SK-N-SH (cell line): ENCODE results near the gene ANO6. TPM values are rescaled to one million over a fixed set of nuclear protein-coding genes. Genes with fewer than 3 reads are reported as not detected.

ENCODE experiments used
- CTCF ChIA-PET: fragments of 300-600, 350-600 bp; formaldehyde crosslinking; extraction: SDS; loops from one replicate; lab custom pipeline; 2021; lab: Yijun Ruan, JAX
- POLR2A ChIA-PET: fragments of 350-600 bp; sonication (Branson Sonifier 250); formaldehyde crosslinking; extraction: SDS; loops from one replicate; lab custom pipeline; 2020; ENCODE audit warnings: antibody characterized with exemption, inconsistent platforms; lab: Yijun Ruan, JAX
- DNase-seq: peaks from one replicate; pipeline ENCODE4 v3.0.0; 2012
- H2AFZ ChIP-seq: fragments of 200-600 bp; sonication (generic); 2 replicates; pipeline ENCODE4 v1.8.1; 2016; ENCODE audit warnings: antibody characterized with exemption, mild to moderate bottlenecking, low read depth
- H3F3A ChIP-seq: fragments of 200-600 bp; sonication (generic); replicated peaks from 2 replicates; pipeline ENCODE3; 2016; ENCODE audit warnings: antibody characterized with exemption, mild to moderate bottlenecking; ENCODE audit not compliant: insufficient read depth
- H3K27ac ChIP-seq, 2 experiments: fragments of 200-500 bp in 1 of 2; fragments of 200-600 bp in 1 of 2; sonication (Bioruptor generic) in 1 of 2; sonication (generic), shearing (Covaris generic) in 1 of 2; 2 replicates each; pipeline versions ENCODE4 v1.5.1 to v1.6.1; 2014 to 2016; ENCODE audit warnings: low read depth in 2 of 2, inconsistent platforms in 1 of 2, low read length in 1 of 2, mild to moderate bottlenecking in 1 of 2, mixed read lengths in 1 of 2
- H3K27me3 ChIP-seq: fragments of 200-600 bp; sonication (generic), shearing (Covaris generic); 2 replicates; pipeline ENCODE4 v1.6.1; 2016; ENCODE audit warnings: mixed run types; ENCODE audit not compliant: insufficient read depth
- H3K36me3 ChIP-seq, 2 experiments: fragments of 200-500 bp in 1 of 2; fragments of 200-600 bp in 1 of 2; sonication (Bioruptor generic) in 1 of 2; sonication (generic) in 1 of 2; replicated peaks in 1 of 2; 2 replicates each; pipeline versions ENCODE3 to v1.5.1; 2014 to 2016; ENCODE audit warnings: low read length in 1 of 2, mild to moderate bottlenecking in 1 of 2; ENCODE audit not compliant: insufficient read depth in 2 of 2, control insufficient read depth in 1 of 2
- H3K4me1 ChIP-seq, 2 experiments: fragments of 200-500 bp in 1 of 2; fragments of 200-600 bp in 1 of 2; sonication (Bioruptor generic) in 1 of 2; sonication (generic), shearing (Covaris generic) in 1 of 2; 2 replicates each; pipeline versions ENCODE4 v1.5.1 to v1.6.1; 2014 to 2016; ENCODE audit warnings: low read depth in 1 of 2, low read length in 1 of 2, mixed run types in 1 of 2; ENCODE audit not compliant: insufficient read depth in 2 of 2, control insufficient read depth in 1 of 2
- H3K4me2 ChIP-seq: fragments of 200-600 bp; sonication (generic), shearing (Covaris generic); 2 replicates; pipeline ENCODE4 v1.6.1; 2017; ENCODE audit warnings: mixed run types
- H3K4me3 ChIP-seq, 2 experiments: fragments of 200-500 bp in 1 of 2; fragments of 200-600 bp in 1 of 2; sonication (Bioruptor generic) in 1 of 2; sonication (generic), shearing (Covaris generic) in 1 of 2; 2 replicates each; pipeline versions ENCODE4 v1.5.1 to v1.8.1; 2014 to 2016; ENCODE audit warnings: low read depth in 2 of 2, inconsistent platforms in 1 of 2, low read length in 1 of 2, mild to moderate bottlenecking in 1 of 2, mixed read lengths in 1 of 2, moderate library complexity in 1 of 2
- H3K79me2 ChIP-seq: fragments of 200-600 bp; sonication (generic); 2 replicates; pipeline ENCODE4 v1.8.1; 2017; ENCODE audit warnings: mild to moderate bottlenecking; ENCODE audit not compliant: insufficient read depth
- H3K9ac ChIP-seq: fragments of 200-600 bp; sonication (generic); 2 replicates; pipeline ENCODE4 v1.6.1; 2017; ENCODE audit warnings: mixed run types
- H3K9me2 ChIP-seq: fragments of 200-600 bp; sonication (generic); 2 replicates; pipeline ENCODE4 v1.6.1; 2017; ENCODE audit warnings: mixed run types
- H3K9me3 ChIP-seq: fragments of 200-600 bp; sonication (generic); 2 replicates; pipeline ENCODE4 v1.6.1; 2017; ENCODE audit warnings: mixed run types, mild to moderate bottlenecking, moderate library complexity
- H4K20me1 ChIP-seq: fragments of 200-600 bp; sonication (generic); 2 replicates; pipeline ENCODE4 v1.6.1; 2017; ENCODE audit warnings: mild to moderate bottlenecking, mixed run types; ENCODE audit not compliant: insufficient read depth
- CTCF ChIP-seq: fragments of 200-600 bp; sonication (generic); IDR thresholded peaks from 2 replicates; pipeline ENCODE4 v1.6.1; 2017; ENCODE audit warnings: antibody characterized with exemption, mild to moderate bottlenecking, moderate library complexity
- GABPA ChIP-seq: IDR thresholded peaks from 2 replicates; pipeline ENCODE4 v1.4.0; 2012; ENCODE audit warnings: low read depth, mild to moderate bottlenecking
- IRF3 ChIP-seq: fragments of 150-350 bp; IDR thresholded peaks from 2 replicates; pipeline ENCODE4 v1.6.1; 2016; ENCODE audit warnings: mild to moderate bottlenecking, low read depth, low read length
- MXI1 ChIP-seq: IDR thresholded peaks from 2 replicates; pipeline ENCODE4 v1.6.1; 2012; ENCODE audit warnings: mild to moderate bottlenecking, low read depth, low read length, improper control_type of control experiment
- NFIC ChIP-seq: IDR thresholded peaks from 2 replicates; pipeline ENCODE4 v1.4.0; 2012; ENCODE audit warnings: borderline replicate concordance
- RCOR1 ChIP-seq: fragments of 150-350 bp; IDR thresholded peaks from 2 replicates; pipeline ENCODE4 v1.6.1; 2017; ENCODE audit warnings: antibody characterized with exemption, low read length
- RXRA ChIP-seq: IDR thresholded peaks from 2 replicates; pipeline ENCODE4 v1.4.0; 2012; ENCODE audit warnings: low read depth, mild to moderate bottlenecking, borderline replicate concordance
- SIN3A ChIP-seq: IDR thresholded peaks from 2 replicates; pipeline ENCODE4 v1.6.1; 2012; ENCODE audit warnings: low read depth, mild to moderate bottlenecking, low read length, moderate library complexity, borderline replicate concordance
- TAF1 ChIP-seq: IDR thresholded peaks from 2 replicates; pipeline ENCODE4 v1.6.1; 2012; ENCODE audit warnings: low read depth, mild to moderate bottlenecking, low read length, moderate library complexity, borderline replicate concordance
- TCF12 ChIP-seq: IDR thresholded peaks from 2 replicates; pipeline ENCODE4 v1.4.0; 2012
- WGBS: methylation state at CpG from one replicate; pipeline ENCODE4 v1.1.6; 2017; ENCODE audit warnings: low lambda C conversion rate; 5-methylcytosine and 5-hydroxymethylcytosine counted together
- polyA plus RNA-seq, 3 experiments: library from polyadenylated mRNA; depleted of rRNA; stranded (reverse); fragments of >200 nt; gene quantifications; 2 replicates each; pipeline ENCODE4 v1.2.3, GENCODE V29; 2012

ANO6 gene
- polyA plus RNA-seq, 1 of the 3 experiments (the other 2 are of a cell fraction): 20.1 TPM

GRCh38 chr12:45294906-45295305 lies 79.0 kb downstream of the ANO6 start:
- H3K4me3 ChIP-seq: no peak overlapping the region
- POLR2A ChIA-PET: no interaction called here

GRCh38 chr12:45296046-45296586 lies 80.2 kb downstream of the ANO6 start:
- Histone ChIP-seq H4K20me1 (no peaks in the 10 kb centered on the region; the same call in 1 of the 2 replicates), H3K27ac (no peak overlapping the region; a peak in 1 of 4 replicates), H3K4me3 (no peak overlapping the region), H3K4me1 (peaks cover 14 to 15% of the 10 kb centered on the region in 2 experiments; a peak in 3 of 4 replicates), H3F3A (peaks cover 19% of the 10 kb centered on the region), H3K9ac (no peak overlapping the region)
- ChIA-PET CTCF (interaction anchor here (1.1 kb wide), 1 partner anchor 11 kb away, joined by 3 read pairs; no protein-coding TSS in a partner anchor), POLR2A (no interaction called here)
- 69% methylated on average over 7 of the region's 7 CpGs for WGBS
- no peak for DNase-seq
- TF ChIP-seq RXRA (no peak), NFIC (peak; percentile 25; the same call in 1 of the 2 replicates), TCF12 (0 out of 2 replicates have a peak, but pooled peaks have one; percentile 17), RCOR1 (no peak), TAF1 (no peak), IRF3 (no peak)
- TF ChIP-seq, all 33 proteins: peak for 2
- H2AFZ ChIP-seq: no peak overlapping the region
- H3K9me3 ChIP-seq: no peaks in the 10 kb centered on the region
- H3K9me2 ChIP-seq: no peaks in the 10 kb centered on the region
- H3K27me3 ChIP-seq: no peaks in the 10 kb centered on the region
- H3K36me3 ChIP-seq: no peaks in the 10 kb centered on the region
- H3K79me2 ChIP-seq: peaks cover 44% of the 10 kb centered on the region
- no peak overlapping the region for H3K4me2 ChIP-seq

More at GRCh38 chr12:45294906-45295305, 79.0 kb downstream of the ANO6 start:
- Histone ChIP-seq H3K27me3 (no peaks in the 10 kb centered on the region), H2AFZ (no peak overlapping the region), H3K36me3 (peaks cover 0 to 3% of the 10 kb centered on the region in 2 experiments), H4K20me1 (no peaks in the 10 kb centered on the region; the same call in 1 of the 2 replicates), H3K9me3 (no peaks in the 10 kb centered on the region), H3K4me1 (peaks cover 14 to 22% of the 10 kb centered on the region in 2 experiments; a peak in 3 of 4 replicates), H3K27ac (no peak overlapping the region), H3K4me2 (no peak overlapping the region), H3K9ac (no peak overlapping the region), H3K79me2 (peaks cover 44% of the 10 kb centered on the region), H3K9me2 (no peaks in the 10 kb centered on the region), H3F3A (peaks cover 19% of the 10 kb centered on the region)
- CTCF ChIA-PET: interaction anchor here (0.5 kb wide), 1 partner anchor 404 kb away, joined by 4 read pairs; no protein-coding TSS in a partner anchor
- 96% methylated on average over 5 of the region's 5 CpGs for WGBS
- DNase-seq: no peak
- TF ChIP-seq IRF3 (no peak), MXI1 (no peak), GABPA (no peak), CTCF (no peak), TAF1 (no peak), TCF12 (no peak), SIN3A (no peak)
